CD4-positive, alpha-beta T cell (primary cell): ENCODE measurements around the gene BOK. TPM values are rescaled to one million over a fixed set of nuclear protein-coding genes. Genes with fewer than 3 reads are reported as not detected.
"Not testable (repeated sequence)": the region's sequence is repeated elsewhere in the genome, so short reads cannot be mapped to it uniquely, and the experiment has no call there.

Source experiments
- ATAC-seq: fragments of 200-7000 bp; cut with Tn5 transposase; one replicate; pipeline ENCODE4 v1.10.0; 2022; ENCODE audit warnings: mild to moderate bottlenecking; ENCODE audit not compliant: poor library complexity
- CTCF ChIA-PET: fragments of 350-600 bp; sonication (Branson Sonifier 250); formaldehyde crosslinking; loops from one replicate; lab custom pipeline; 2021; ENCODE audit warnings: antibody characterized with exemption, inconsistent platforms; lab: Charles Lee
- POLR2A ChIA-PET: fragments of 350-600 bp; sonication (Branson Sonifier 250); formaldehyde crosslinking; loops from one replicate; lab custom pipeline; 2021; ENCODE audit warnings: antibody characterized with exemption, inconsistent platforms; lab: Charles Lee
- DNase-seq, 14 experiments: peaks; one replicate each; pipeline ENCODE4 v3.0.0-alpha.2; 2013 to 2020; ENCODE audit warnings: mixed read lengths in 2 of 14
- H3K27ac ChIP-seq, 2 donors: one replicate each; pipeline versions ENCODE4 v1.5.1 to v1.7.0; 2013; ENCODE audit warnings: low read length in 2 of 2, low read depth in 1 of 2, mild to moderate bottlenecking in 1 of 2
- H3K27me3 ChIP-seq, 2 experiments: 1 replicate in 1 of 2; 2 replicates in 1 of 2; pipeline versions ENCODE4 v1.6.1 to v1.7.0; 2013; ENCODE audit warnings: low read length in 2 of 2, control low read depth in 1 of 2, mild to moderate bottlenecking in 1 of 2, moderate library complexity in 1 of 2; ENCODE audit not compliant: insufficient read depth in 2 of 2, control insufficient read depth in 1 of 2
- H3K36me3 ChIP-seq: one replicate; pipeline ENCODE4 v1.6.1; 2013; ENCODE audit warnings: low read length, control low read depth; ENCODE audit not compliant: insufficient read depth
- H3K4me1 ChIP-seq: one replicate; pipeline ENCODE4 v1.6.1; 2013; ENCODE audit warnings: low read length, control low read depth; ENCODE audit not compliant: insufficient read depth
- H3K4me3 ChIP-seq: one replicate; pipeline ENCODE4 v1.5.1; 2013; ENCODE audit warnings: mild to moderate bottlenecking, low read length, moderate library complexity
- H3K9me3 ChIP-seq, 2 experiments: 1 replicate in 1 of 2; 2 replicates in 1 of 2; pipeline versions ENCODE4 v1.6.1 to v1.7.0; 2013; ENCODE audit warnings: low read length in 2 of 2, mild to moderate bottlenecking in 2 of 2, control low read depth in 1 of 2, moderate library complexity in 1 of 2; ENCODE audit not compliant: control insufficient read depth in 1 of 2, insufficient read depth in 1 of 2
- H3K27ac Mint-ChIP-seq: one replicate; pipeline ENCODE4 v1.8.0; 2020; ENCODE audit warnings: mixed read lengths
- H3K27me3 Mint-ChIP-seq: one replicate; pipeline ENCODE4 v1.8.0; 2021; ENCODE audit warnings: mixed read lengths
- H3K36me3 Mint-ChIP-seq: one replicate; pipeline ENCODE4 v1.8.0; 2021; ENCODE audit warnings: low read depth, mixed read lengths
- H3K4me1 Mint-ChIP-seq: one replicate; pipeline ENCODE4 v1.8.0; 2021; ENCODE audit warnings: low read depth, mixed read lengths
- H3K4me3 Mint-ChIP-seq: one replicate; pipeline ENCODE4 v1.8.0; 2020; ENCODE audit warnings: mild to moderate bottlenecking, mixed read lengths
- H3K9me3 Mint-ChIP-seq: one replicate; pipeline ENCODE4 v1.8.0; 2020; ENCODE audit warnings: mixed read lengths
- intact Hi-C, 2 experiments: fragments of 100-400 bp; cut with DNase I in 1 of 2; cut with micrococcal nuclease in 1 of 2; formaldehyde crosslinking; loops; one replicate each; pipeline versions ENCODE4 v1.15.1 to v1.9.0; 2023 to 2025; cut with DNase I, micrococcal nuclease
- total RNA-seq, 174 experiments: library from RNA in 2 of 174; stranded (reverse) in 2 of 174; gene quantifications; one replicate each; pipeline ENCODE4 v1.2.3 and lab custom pipeline; 2021 to 2026
- TF ChIP-seq, protein P1 (sequence below): fragments of 200-600 bp; IDR thresholded peaks from one replicate; pipeline ENCODE4 v1.8.0; 2022; ENCODE audit warnings: antibody characterized with exemption, mild to moderate bottlenecking

BOK gene
- total RNA-seq, 2 experiments from 2014 or later, result not detected

DNA sequence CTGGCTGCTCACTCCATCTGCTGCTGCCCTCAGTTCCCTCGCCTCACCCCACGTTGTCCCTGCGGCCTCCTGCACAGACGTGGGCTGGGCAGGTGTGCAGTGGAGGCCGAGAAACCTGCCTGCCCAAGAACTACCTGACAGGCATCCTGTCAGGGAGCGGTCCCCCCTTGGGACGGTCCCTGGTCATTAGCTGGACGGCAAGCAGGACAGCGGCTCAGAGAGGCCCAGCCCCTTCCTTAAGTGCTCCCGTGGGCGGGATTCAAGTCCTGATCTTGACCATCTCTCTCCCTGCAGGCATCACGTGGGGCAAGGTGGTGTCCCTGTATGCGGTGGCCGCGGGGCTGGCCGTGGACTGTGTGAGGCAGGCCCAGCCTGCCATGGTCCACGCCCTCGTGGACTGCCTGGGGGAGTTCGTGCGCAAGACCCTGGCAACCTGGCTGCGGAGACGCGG is 11.3 kb downstream of the BOK start:
- POLR2A ChIA-PET, result no interaction called here
- Mint-ChIP-seq H3K27me3 (no peaks in the 10 kb centered on the region), H3K4me1 (no peaks in the 10 kb centered on the region), H3K9me3 (no peaks in the 10 kb centered on the region), H3K27ac (no peak overlapping the region), H3K36me3 (no peaks in the 10 kb centered on the region), H3K4me3 (no peak overlapping the region)
- Histone ChIP-seq H3K4me1 (no peaks in the 10 kb centered on the region), H3K27ac (no peak overlapping the region), H3K27me3 (no peaks in the 10 kb centered on the region), H3K9me3 (no peaks in the 10 kb centered on the region), H3K4me3 (no peak overlapping the region), H3K36me3 (peaks cover 2% of the 10 kb centered on the region)
- intact Hi-C loops, result no loop called here
- ATAC-seq (no peak), DNase-seq (no peak)
- CTCF ChIA-PET, result no interaction called here
- TF ChIP-seq, protein P1, sequence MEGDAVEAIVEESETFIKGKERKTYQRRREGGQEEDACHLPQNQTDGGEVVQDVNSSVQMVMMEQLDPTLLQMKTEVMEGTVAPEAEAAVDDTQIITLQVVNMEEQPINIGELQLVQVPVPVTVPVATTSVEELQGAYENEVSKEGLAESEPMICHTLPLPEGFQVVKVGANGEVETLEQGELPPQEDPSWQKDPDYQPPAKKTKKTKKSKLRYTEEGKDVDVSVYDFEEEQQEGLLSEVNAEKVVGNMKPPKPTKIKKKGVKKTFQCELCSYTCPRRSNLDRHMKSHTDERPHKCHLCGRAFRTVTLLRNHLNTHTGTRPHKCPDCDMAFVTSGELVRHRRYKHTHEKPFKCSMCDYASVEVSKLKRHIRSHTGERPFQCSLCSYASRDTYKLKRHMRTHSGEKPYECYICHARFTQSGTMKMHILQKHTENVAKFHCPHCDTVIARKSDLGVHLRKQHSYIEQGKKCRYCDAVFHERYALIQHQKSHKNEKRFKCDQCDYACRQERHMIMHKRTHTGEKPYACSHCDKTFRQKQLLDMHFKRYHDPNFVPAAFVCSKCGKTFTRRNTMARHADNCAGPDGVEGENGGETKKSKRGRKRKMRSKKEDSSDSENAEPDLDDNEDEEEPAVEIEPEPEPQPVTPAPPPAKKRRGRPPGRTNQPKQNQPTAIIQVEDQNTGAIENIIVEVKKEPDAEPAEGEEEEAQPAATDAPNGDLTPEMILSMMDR, result no peak

DNA sequence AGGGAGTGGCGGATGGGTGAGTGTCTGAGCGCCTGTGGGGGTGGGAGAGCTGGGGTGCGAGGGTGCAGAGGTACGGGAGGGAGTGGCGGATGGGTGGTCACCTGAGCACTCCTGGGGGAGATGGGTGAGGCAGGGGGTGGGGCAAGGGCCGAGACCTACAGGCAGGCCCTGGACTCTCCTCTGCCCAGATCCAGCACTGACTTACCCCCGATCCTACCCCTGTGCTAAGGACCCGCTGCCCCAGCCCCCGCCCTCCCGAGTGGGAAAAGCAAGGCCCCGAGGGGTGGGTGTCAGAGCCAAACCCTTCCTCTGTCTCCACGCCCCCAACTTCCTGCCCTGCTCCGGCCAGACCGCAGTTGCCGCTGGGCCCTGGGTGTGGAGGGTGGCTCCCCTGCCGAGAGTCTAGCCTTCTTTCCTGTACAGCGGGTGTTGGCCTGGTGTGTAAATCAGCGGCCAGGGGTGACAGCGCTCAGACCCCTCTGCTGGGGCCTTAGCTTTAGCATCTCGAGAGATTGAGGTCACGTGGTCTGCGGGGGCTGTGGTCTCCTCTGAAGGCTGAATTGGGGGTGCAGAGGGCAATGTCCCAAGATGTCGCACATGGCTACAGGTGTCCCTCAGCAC is 12.5 kb downstream of the BOK start:
- Mint-ChIP-seq H3K27me3 (no peaks in the 10 kb centered on the region), H3K4me3 (no peak overlapping the region), H3K9me3 (no peaks in the 10 kb centered on the region), H3K27ac (no peak overlapping the region), H3K36me3 (no peaks in the 10 kb centered on the region), H3K4me1 (no peaks in the 10 kb centered on the region)
- POLR2A ChIA-PET, result no interaction called here
- ATAC-seq (no peak), DNase-seq (no peak)
- Histone ChIP-seq H3K9me3 (no peaks in the 10 kb centered on the region), H3K27me3 (no peaks in the 10 kb centered on the region), H3K36me3 (peaks cover 2% of the 10 kb centered on the region), H3K27ac (no peak overlapping the region), H3K4me1 (no peaks in the 10 kb centered on the region), H3K4me3 (no peak overlapping the region)
- TF ChIP-seq, protein P1, result no peak
- intact Hi-C loops, result no loop called here
- CTCF ChIA-PET, result no interaction called here

DNA sequence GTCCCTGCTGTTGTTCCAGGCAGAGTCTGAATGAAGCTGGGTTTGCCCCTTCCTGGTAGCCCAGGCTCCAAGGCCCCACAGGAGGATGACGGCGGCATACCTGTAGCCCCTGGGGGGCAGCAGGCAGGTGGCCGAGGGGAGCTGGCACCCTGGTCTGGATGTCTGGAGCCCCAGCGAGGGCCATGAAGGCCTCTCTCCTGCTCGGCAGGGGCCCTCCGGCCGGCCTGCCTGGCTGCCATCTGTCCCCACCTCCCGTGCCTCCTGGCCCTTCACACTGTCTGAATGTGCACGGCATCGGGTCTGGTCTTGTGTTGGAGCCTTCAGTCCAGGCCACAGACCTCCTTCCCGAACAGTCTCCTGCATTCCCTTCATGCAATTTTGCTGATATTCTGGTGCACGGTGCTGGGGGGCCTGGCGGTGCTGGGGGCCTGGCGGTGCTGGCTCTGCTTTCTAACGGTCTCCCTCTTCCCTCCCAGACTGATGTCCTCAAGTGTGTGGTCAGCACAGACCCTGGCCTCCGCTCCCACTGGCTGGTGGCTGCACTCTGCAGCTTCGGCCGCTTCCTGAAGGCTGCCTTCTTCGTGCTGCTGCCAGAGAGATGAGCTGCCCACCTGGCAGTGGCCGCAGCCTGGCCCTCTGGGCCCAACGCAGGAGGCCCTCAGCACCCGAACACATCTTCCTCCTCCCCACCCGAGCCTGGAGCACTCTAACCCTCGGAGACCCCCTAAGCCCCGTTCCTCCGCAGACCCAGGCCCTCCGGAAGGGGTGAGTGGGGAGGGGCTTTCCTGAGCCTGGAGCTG is 13.5 kb downstream of the BOK start:
- Mint-ChIP-seq H3K36me3 (no peaks in the 10 kb centered on the region), H3K9me3 (no peaks in the 10 kb centered on the region), H3K4me1 (no peaks in the 10 kb centered on the region), H3K4me3 (no peak overlapping the region), H3K27ac (no peak overlapping the region), H3K27me3 (no peaks in the 10 kb centered on the region)
- no peak overlapping the region for H3K27ac ChIP-seq
- DNase-seq (no peak), ATAC-seq (no peak)
- intact Hi-C loops, result no loop called here
- no peak overlapping the region for H3K4me3 ChIP-seq
- H3K4me1 ChIP-seq, result no peaks in the 10 kb centered on the region
- ChIA-PET POLR2A (no interaction called here), CTCF (no interaction called here)
- TF ChIP-seq, protein P1, result no peak
- no peaks in the 10 kb centered on the region for H3K9me3 ChIP-seq
- peaks cover 2% of the 10 kb centered on the region for H3K36me3 ChIP-seq
- H3K27me3 ChIP-seq, result no peaks in the 10 kb centered on the region

DNA sequence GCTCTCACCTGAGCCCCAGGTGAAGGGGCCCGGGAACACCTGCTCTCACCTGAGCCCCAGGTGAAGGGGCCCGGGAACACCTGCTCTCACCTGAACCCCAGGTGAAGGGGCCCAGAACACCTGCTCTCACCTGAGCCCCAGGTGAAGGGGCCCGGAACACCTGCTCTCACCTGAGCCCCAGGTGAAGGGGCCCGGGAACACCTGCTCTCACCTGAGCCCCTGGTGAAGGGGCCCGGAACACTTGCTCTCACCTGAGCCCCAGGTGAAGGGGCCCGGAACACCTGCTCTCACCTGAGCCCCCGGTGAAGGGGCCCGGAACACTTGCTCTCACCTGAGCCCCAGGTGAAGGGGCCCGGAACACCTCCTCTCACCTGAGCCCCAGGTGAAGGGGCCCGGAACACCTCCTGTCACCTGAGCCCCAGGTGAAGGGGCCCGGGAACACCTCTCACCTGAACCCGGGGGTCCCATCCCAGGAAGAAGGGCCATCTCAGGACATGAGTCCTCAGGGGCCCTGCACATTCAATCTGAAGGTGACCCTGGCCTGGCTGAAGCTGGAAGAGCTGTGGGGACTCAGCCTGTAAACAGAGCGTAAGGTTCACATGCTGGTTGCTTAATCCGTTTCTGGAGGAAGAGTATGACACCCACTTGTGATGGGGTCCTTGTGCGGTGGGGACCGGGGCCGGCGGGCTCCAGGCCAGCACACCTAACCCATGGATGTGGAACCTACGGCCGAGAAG is 14.5 kb downstream of the BOK start:
- DNase-seq, H3K27ac Mint-ChIP-seq, ATAC-seq, intact Hi-C loops, H3K36me3 Mint-ChIP-seq, CTCF ChIA-PET, H3K27me3 Mint-ChIP-seq, H3K4me1 Mint-ChIP-seq, POLR2A ChIA-PET, H3K27ac ChIP-seq, H3K4me3 Mint-ChIP-seq, H3K4me3 ChIP-seq, H3K27me3 ChIP-seq, H3K9me3 ChIP-seq, H3K36me3 ChIP-seq, H3K9me3 Mint-ChIP-seq, H3K4me1 ChIP-seq: not testable (repeated sequence)
